ENCODE measurements around the gene SPTLC3. TPM values are rescaled to one million over a fixed set of nuclear protein-coding genes. Genes with fewer than 3 reads are reported as not detected.

Gene SPTLC3
- total RNA-seq, 1 experiment from 2014 or later = 16.1 TPM

- no peak for DNase-seq (ENCODE audit: extremely low read depth, low read depth)
Observed at GRCh38 chr20:12984069-12984765, 24.6 kb upstream of the SPTLC3 start.

- DNase-seq (ENCODE audit: extremely low read depth, low read depth) = no peak
Observed at GRCh38 chr20:12984863-12985262, 23.9 kb upstream of the SPTLC3 start.

GRCh38 chr20:12987261-12987660, 21.5 kb upstream of the SPTLC3 start:
- DNase-seq (ENCODE audit: extremely low read depth, low read depth) = no peak

GRCh38 chr20:12989586-12990115, 19.1 kb upstream of the SPTLC3 start:
- DNase-seq (ENCODE audit: extremely low read depth, low read depth) = no peak

- DNase-seq (ENCODE audit: extremely low read depth, low read depth) = no peak
Observed at GRCh38 chr20:12997128-12997655, 11.6 kb upstream of the SPTLC3 start.

GRCh38 chr20:12998046-12998445, 10.7 kb upstream of the SPTLC3 start:
- DNase-seq (ENCODE audit: extremely low read depth, low read depth) = no peak

- DNase-seq (ENCODE audit: extremely low read depth, low read depth) = no peak
Observed at GRCh38 chr20:12999201-12999600, 9.6 kb upstream of the SPTLC3 start.

- DNase-seq (ENCODE audit: extremely low read depth, low read depth) = no peak
Observed at GRCh38 chr20:13002251-13002650, 6.5 kb upstream of the SPTLC3 start.

GRCh38 chr20:13006825-13007224, 1.9 kb upstream of the SPTLC3 start:
- DNase-seq (ENCODE audit: extremely low read depth, low read depth) = no peak

- DNase-seq (ENCODE audit: extremely low read depth, low read depth) = no peak
Observed at GRCh38 chr20:13007596-13007995, 1.2 kb upstream of the SPTLC3 start.

- DNase-seq (ENCODE audit: extremely low read depth, low read depth) = peak; percentile 63
Observed at GRCh38 chr20:13009682-13010406, 1.1 kb downstream of the SPTLC3 start.

- no peak for DNase-seq (ENCODE audit: extremely low read depth, low read depth)
Observed at GRCh38 chr20:13012886-13013285, 4.1 kb downstream of the SPTLC3 start.

- DNase-seq (ENCODE audit: extremely low read depth, low read depth) = no peak
Observed at GRCh38 chr20:13013411-13013810, 4.6 kb downstream of the SPTLC3 start.

GRCh38 chr20:13017235-13017634, 8.5 kb downstream of the SPTLC3 start:
- no peak for DNase-seq (ENCODE audit: extremely low read depth, low read depth)

GRCh38 chr20:13017883-13018535, 9.2 kb downstream of the SPTLC3 start:
- no peak for DNase-seq (ENCODE audit: extremely low read depth, low read depth)

- no peak for DNase-seq (ENCODE audit: extremely low read depth, low read depth)
Observed at GRCh38 chr20:13021205-13021970, 12.6 kb downstream of the SPTLC3 start.

GRCh38 chr20:13022401-13023155, 13.8 kb downstream of the SPTLC3 start:
- no peak for DNase-seq (ENCODE audit: extremely low read depth, low read depth)

- no peak for DNase-seq (ENCODE audit: extremely low read depth, low read depth)
Observed at GRCh38 chr20:13024596-13024995, 15.8 kb downstream of the SPTLC3 start.

- no peak for DNase-seq (ENCODE audit: extremely low read depth, low read depth)
Observed at GRCh38 chr20:13025181-13025580, 16.4 kb downstream of the SPTLC3 start.

GRCh38 chr20:13028001-13028400, 19.2 kb downstream of the SPTLC3 start:
- peak; percentile 37 for DNase-seq (ENCODE audit: extremely low read depth, low read depth)
